Glomerular visceral epithelial cell (primary cell): Measurements from ENCODE around the gene RNF40.

Source experiments
- DNase-seq: peaks from one replicate; pipeline ENCODE4 v3.0.0-alpha.2; 2016; ENCODE audit errors: extremely low spot score

RNF40 gene

DNA sequence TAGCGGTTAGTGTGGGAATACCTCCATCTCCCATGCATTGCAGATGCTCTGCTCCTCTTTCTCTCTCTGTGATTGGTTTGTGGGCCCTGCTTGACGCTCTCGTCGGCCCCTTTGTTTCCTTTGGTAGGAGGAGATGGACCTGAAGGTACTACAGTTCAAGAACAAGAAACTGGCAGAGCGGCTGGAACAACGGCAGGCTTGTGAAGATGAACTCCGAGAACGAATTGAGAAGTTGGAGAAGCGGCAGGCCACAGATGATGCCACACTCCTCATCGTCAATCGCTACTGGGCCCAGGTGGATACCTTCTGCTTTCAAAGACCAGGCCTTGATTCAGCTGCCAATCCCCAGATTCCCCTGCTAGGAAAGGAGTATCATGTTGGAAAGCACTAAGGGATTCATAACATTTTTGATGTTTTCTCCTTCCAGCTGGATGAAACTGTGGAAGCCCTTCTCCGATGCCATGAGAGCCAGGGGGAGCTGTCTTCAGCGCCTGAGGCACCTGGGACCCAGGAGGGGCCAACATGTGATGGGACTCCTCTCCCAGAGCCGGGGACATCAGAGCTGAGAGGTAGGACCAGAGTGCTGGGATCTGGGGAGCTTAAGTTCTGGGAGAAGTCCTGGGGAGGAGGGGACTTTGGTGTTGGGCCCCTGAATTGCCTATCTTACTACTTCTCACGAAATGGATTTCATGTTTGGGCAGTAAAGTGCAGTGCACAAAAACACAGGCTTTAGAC, 1.0 kb downstream of the RNF40 start:
- no peak for DNase-seq

DNA sequence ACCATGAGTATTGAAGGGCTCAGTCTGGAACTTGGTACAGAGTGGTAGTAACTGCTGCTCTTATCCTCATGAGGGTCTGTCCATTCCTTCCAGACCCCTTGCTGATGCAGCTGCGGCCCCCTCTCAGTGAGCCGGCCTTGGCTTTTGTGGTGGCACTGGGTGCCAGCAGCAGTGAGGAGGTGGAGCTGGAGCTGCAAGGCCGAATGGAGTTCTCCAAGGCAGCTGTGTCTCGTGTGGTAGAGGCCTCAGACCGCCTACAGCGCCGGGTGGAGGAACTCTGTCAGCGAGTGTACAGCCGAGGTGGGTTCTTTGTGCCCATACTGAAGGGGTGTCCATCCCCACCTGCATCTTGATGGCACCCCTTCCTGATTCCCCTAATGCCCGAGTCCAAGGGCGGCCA, 2.0 kb downstream of the RNF40 start:
- no peak for DNase-seq

GRCh38 chr16:30764816-30765465, 2.8 kb downstream of the RNF40 start:
- no peak for DNase-seq

- no peak for DNase-seq
Observed at GRCh38 chr16:30766206-30766932, 4.2 kb downstream of the RNF40 start.

DNA sequence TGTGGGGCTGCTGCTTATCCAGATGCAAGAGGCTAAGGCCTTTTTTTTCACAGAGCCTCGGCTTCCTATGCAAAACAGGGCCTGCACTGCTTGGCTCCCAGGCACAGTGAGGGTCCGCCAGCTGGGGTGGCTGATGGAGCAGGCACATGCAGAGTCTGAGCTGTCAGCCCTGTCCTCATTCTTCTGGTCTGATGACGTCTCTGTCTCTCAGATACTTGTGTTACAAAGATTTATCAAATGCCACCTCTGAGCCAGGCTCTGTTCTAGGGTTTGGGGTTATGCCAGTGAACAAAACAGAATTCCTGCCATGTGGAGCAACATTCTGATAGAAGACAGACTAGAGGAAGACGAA, 4.8 kb downstream of the RNF40 start:
- DNase-seq = no peak

- DNase-seq = no peak
Observed at GRCh38 chr16:30767767-30768465, 5.8 kb downstream of the RNF40 start.

- no peak for DNase-seq
Observed at GRCh38 chr16:30768583-30769181, 6.6 kb downstream of the RNF40 start.

DNA sequence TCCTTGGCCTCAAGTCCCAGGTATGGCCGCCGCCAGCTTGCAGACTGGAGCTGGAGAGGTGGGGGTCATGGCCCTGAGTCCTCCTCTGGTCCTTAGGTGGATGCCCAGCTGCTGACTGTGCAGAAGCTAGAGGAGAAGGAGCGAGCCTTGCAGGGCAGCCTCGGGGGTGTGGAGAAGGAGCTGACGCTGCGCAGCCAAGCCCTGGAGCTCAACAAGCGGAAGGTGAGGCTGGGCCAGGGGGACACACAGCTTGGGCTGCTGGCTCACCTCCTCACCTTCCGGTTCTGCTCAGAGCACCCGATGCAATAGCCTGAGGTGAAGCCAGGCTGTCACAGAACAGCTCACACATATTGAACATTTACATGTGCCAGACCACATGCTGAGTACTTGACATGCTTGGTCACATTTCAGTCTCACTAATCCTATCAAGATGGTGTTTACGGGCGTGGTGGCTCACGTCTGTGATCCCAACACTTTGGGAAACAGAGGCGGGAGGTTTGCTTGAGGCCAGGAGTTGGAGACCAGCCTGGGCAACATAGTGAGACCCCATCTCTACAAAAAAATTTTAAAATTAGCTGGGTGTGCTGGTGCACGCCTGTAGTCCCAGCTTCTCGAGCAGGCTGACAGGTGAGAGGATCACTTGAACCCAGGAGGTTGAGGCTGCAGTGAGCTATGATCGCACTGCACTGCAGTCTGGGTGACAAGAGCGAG, 7.4 kb downstream of the RNF40 start:
- DNase-seq = no peak

- DNase-seq = no peak
Observed at GRCh38 chr16:30771726-30772125, 9.6 kb downstream of the RNF40 start.

- no peak for DNase-seq
Observed at GRCh38 chr16:30773826-30774225, 11.7 kb downstream of the RNF40 start.

DNA sequence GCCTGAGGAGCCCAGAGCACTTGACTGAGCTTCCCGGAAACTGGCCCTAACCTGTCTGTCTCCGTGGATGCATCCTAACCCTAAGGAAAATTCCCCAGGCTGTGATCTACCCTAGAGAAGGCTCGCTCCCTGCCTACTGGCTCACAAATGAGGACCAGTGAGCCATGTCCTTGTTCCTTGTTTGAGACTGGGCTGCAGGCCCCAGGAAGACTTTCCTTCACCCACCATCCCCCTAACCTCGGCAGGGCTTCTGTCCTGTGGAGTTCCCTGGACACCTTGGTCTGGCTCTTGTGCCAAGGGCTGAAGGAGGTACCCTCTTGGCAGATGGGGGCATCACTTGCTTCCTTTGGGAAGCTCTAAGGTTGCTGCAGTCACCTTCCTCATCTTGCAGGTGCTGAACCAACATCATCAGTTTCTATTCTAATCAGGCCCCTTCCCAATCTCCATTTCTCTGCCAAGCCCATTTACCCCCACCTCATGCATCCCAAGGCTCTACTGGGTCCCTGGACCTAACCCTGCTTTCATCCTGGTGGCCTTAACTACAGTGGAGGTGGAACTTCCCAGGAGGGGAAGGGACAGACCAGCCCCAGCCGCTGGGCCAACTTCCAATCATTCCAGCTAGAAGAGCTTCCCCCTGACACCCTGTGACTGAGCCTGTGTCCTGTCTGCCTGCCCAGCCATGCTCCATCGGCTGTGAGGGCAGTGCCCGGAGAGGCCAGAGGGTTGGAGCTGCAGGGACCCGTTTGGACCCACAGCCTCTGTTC, 12.4 kb downstream of the RNF40 start:
- no peak for DNase-seq

DNA sequence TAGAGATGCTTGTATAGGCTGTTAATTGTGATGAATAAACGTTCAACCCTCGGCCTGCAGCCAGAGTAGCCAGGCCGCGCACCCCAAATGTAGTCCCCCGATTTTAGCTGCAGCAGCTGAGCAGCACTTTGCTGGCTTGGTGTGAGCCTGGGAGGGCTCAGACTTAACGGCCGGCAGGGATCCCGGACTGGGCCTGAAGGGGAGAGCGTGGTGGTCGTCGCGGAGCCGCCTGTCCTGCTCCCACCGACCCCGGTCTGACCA, 12.9 kb downstream of the RNF40 start:
- DNase-seq = no peak

GRCh38 chr16:30775392-30776188, 13.5 kb downstream of the RNF40 start:
- DNase-seq = peak; percentile 72

DNA sequence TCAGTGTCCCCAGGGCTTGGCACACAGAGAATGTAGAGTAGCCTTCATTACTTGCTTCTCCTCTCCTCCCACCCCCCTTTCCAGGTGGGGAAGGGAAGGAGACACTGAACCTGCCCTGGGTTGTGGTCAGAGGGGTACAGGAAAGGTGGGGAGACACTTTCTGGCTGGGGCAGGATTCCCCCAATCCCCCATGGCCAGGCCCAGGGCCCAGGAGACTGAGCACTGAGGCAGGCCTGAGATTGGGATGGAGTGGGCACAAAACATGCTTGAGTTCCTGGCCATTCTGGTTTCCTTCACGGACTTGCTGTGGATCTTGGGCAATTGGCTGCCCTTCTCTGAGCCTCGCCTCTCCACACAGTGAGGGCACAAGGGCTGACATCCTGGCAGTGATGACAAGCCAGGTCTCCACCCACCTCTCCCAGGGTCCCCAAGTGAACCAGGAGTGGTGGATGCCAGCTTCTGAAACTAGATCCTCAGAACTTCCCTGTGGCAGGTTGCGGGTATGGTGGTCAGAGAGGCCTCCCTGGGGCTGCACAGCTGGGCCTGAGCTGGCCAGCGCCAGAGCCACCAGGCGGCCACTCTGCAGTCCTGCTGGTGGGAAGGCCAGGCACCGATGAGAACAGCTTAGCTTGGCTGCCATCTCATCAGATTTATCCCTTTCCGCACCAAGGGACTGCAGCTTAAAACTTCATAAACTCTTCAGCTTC, 15.6 kb downstream of the RNF40 start:
- no peak for DNase-seq

- no peak for DNase-seq
Observed at GRCh38 chr16:30778549-30779244, 16.6 kb downstream of the RNF40 start.

GRCh38 chr16:30779596-30779995, 17.5 kb downstream of the RNF40 start:
- DNase-seq = no peak

- DNase-seq = no peak
Observed at GRCh38 chr16:30780021-30780420, 17.9 kb downstream of the RNF40 start.

DNA sequence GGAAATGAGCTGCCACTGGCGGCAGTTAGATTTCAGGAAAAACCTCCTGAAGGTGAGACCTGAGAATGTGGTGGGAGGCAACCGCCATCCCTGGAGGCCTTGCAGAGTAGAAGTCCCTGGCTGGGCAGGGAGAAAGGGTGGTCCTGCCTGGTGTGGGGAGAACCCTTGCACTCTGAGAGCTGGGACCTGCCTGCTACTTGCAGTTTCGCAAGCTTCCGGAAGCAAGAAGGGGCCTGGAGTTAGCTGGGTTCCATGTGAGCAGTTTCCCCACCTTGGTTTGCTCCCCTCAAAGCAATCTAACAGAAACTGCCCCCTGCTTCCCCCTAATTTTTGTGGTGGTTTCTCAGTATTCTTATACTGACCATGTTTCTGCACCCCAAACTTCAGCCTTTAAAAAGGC, 18.4 kb downstream of the RNF40 start:
- no peak for DNase-seq
